Measurements from ENCODE around the gene ZNF865.

The ZNF865 gene

DNA sequence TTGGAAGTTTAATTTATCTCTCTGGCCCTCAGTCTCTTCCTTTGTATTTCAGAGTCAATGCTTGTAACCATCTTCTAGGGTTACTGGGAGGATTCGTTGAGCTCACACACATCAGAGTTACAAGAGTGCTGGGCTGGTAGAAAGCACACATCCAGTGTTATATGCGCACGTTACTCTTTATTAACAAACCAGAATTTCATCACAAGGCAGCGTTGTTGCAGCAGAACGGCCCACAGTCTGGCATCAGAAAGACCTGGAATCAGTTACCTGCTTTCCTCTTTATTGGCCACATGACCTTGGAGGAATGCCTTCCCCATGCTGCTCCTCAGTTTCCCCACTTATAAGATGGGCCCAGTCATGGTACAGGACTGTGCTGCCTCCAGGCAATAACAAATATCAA, 3.9 kb downstream of the ZNF865 start:
- DNase-seq = no peak

DNA sequence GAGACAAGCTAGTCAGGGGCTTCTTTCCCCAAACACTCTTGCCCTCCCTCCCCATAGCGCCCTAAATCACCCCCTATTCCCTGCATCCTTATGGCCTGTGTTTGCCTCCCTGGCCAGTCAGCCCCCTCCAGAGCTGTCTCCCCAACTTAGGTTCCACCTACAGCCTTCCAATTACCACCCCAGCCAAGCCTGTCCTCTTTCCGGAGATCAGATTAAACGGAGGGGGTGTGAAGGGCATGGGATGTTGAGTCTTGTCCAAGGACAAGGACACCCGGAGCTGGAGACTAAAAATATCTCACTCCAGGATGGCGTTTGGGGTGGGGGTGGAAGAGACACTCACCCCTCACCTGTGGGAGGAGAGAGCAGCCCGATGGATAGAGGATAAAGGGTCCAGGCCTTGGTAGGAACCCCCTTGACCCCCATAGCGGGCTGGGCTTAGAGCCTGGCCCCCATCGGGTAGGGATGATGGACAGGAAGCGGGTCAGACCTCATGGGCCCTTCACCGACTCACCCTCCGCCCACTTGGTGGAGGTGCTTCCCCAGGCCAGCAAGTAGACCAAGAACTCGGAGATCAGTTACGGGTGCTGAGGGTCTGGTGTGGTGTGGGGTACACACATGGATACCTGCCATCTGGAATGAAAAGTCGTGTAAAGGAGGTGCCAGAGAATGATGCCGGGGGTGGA, 6.0 kb downstream of the ZNF865 start:
- DNase-seq = no peak

- DNase-seq = no peak
These were observed 6.7 kb downstream of the ZNF865 start for GRCh38 chr19:55611983-55612645.

- DNase-seq = no peak
These were observed 7.9 kb downstream of the ZNF865 start for GRCh38 chr19:55613396-55613795.

DNA sequence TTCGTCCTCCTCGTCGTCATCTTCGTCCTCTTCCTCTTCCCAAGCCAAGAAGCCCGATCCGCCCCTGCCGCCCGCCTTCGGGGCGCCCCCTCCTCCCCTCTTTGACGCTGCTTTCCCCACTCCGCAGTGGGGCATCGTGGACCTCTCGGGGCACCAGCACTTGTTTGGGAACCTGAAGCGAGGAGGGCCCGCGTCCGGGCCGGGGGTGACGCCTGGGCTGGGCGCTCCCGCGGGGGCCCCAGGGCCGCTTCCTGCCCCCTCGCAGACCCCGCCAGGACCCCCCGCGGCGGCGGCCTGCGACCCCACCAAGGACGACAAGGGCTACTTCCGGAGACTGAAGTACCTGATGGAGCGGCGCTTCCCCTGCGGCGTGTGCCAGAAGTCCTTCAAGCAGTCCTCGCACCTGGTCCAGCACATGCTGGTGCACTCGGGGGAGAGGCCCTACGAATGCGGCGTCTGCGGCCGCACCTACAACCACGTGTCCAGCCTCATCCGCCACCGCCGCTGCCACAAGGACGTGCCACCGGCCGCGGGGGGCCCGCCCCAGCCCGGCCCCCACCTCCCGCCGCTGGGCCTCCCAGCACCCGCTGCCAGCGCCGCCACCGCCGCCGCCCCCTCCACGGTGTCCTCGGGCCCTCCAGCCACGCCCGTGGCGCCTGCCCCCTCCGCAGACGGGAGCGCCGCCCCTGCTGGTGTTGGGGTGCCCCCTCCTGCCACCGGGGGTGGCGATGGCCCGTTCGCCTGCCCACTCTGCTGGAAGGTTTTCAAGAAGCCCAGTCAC, 8.7 kb downstream of the ZNF865 start:
- DNase-seq = no peak

DNA sequence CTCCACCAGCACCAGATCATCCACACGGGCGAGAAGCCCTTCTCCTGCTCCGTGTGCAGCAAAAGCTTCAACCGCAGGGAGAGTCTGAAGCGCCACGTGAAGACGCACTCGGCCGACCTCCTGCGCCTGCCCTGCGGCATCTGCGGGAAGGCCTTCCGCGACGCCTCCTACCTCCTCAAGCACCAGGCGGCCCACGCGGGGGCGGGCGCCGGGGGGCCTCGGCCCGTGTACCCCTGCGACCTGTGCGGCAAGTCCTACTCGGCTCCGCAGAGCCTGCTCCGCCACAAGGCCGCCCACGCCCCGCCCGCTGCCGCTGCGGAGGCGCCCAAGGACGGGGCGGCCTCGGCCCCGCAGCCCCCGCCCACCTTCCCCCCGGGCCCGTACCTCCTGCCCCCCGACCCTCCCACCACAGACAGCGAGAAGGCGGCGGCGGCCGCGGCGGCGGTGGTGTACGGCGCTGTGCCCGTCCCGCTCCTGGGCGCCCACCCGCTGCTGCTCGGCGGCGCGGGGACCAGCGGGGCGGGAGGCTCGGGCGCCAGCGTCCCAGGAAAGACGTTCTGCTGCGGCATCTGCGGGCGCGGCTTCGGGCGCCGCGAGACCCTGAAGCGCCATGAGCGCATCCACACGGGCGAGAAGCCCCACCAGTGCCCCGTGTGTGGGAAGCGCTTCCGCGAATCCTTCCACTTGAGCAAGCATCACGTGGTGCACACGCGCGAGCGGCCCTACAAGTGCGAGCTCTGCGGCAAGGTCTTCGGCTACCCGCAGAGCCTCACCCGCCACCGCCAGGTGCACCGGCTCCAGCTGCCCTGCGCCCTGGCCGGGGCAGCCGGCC, 9.5 kb downstream of the ZNF865 start:
- no peak for DNase-seq

DNA sequence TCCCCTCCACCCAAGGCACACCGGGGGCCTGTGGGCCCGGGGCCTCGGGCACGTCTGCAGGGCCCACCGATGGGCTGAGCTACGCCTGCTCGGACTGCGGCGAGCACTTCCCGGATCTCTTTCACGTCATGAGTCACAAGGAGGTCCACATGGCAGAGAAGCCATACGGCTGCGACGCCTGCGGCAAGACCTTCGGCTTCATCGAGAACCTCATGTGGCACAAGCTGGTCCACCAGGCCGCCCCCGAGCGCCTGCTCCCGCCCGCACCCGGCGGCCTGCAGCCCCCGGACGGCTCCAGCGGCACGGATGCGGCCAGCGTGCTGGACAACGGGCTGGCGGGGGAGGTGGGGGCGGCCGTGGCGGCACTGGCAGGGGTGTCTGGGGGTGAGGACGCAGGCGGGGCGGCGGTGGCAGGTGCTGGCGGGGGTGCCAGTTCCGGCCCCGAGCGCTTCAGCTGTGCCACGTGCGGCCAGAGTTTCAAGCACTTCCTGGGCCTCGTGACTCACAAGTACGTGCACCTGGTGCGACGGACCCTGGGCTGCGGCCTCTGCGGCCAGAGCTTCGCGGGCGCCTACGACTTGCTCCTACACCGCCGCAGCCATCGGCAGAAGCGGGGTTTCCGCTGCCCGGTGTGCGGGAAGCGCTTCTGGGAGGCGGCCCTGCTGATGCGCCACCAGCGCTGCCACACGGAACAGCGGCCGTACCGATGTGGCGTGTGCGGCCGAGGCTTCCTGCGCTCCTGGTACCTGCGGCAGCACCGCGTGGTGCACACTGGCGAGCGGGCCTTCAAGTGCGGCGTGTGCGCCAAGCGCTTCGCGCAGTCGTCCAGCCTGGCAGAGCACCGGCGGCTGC, 10.3 kb downstream of the ZNF865 start:
- no peak for DNase-seq

- no peak for DNase-seq
These were observed 11.0 kb downstream of the ZNF865 start for GRCh38 chr19:55616395-55616875.

DNA sequence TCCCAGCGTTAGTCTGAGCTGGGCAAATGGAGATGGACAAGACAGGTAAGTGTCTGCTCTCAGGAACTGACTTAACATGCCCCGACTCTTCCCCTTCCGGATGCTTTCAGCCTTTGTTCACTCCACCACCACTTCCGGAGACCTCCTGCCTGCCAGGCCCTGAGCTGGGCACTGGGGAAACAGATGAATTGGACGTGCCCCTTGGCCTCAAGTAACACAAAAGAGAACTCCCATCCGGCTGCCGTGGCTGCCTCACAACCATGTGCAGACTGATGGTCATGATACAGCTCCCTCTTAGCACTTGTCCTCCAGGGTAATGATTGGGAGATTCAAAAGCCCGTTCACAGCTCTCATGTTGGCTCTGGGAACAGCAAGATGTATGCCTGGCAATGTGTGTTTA, 12.0 kb downstream of the ZNF865 start:
- DNase-seq = no peak

DNA sequence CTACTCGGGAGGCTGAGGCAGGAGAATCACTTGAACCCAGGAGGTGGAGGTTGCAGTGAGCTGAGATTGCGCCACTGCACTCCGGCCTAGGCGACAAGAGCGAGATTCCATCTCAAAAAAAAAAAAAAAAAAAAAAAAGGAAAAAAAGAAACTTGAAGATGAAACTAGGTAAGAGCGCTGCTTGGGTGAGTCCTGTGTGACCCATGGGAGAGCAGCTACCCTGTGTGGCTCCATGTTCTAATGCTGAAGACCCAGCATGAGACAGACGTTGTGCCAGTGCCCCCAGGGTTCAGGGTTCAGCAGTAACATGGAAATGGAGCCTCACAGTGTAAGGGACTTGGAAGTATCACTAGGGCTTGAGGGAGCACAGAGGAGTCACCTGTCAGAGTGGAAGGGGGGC, 13.0 kb downstream of the ZNF865 start:
- no peak for DNase-seq

GRCh38 chr19:55619286-55619685, 13.8 kb downstream of the ZNF865 start:
- DNase-seq = no peak

GRCh38 chr19:55620410-55621204, 15.2 kb downstream of the ZNF865 start:
- peak; percentile 34 for DNase-seq

DNA sequence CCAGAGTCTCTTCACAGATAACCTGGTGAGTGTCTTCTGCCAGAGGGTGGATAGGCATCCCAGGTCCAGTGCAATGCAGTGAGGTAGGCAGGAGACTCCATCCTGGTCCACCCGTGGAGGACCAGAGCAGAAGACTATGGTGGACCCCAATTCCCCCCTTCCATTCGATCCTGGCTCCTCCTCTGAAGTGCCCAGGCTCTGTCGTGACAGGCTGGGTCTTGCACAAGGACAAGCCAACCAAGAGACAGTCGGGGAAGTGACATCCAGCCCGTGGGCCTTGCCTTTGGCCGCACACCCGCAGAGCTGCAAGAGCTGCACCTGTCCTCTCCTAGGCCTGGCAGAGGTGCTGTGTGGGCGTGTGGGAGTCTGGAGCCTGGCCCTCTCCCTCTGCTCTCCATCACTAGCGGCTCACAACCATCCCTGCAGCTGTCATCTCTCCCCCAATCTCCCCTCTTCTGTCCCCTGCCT, 15.8 kb downstream of the ZNF865 start:
- no peak for DNase-seq

- no peak for DNase-seq
These were observed 16.3 kb downstream of the ZNF865 start for GRCh38 chr19:55621673-55622231.

DNA sequence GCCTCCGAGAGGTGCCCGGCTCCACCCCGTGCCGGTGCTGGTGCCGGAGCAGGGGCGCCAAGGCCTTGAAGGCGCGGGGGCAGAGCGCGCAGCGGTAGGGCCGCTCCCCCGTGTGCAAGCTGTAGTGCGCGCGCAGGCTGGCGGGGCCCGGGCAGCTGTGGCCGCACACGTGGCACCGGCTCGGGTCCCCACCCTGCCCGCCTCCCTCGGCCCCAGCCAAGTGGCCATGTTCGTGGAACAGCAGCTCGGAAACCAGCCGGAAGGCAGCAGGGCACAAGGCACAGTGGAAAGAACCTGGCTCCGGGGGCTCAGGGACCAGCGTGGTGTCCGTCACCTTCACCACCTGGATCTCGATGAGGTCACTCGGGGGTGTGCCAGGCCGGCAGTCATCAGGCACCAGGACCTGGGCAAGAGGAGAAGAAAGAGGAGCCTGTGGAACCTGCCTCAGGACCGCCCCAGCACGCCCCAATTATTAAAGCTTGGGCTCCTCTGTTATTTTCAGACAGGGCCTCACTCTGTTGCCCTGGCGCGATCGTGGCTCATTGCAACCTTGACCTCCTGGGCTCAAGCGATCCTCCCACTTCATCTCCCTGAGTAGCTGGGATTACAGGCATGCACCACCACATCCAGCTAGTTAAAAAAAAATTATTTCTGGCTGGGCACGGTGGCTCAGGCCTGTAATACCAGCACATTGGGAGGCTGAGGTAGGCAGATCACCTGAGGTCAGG, 17.0 kb downstream of the ZNF865 start:
- no peak for DNase-seq

GRCh38 chr19:55623130-55623529, 17.7 kb downstream of the ZNF865 start:
- no peak for DNase-seq

- no peak for DNase-seq
These were observed 18.1 kb downstream of the ZNF865 start for GRCh38 chr19:55623561-55623960.

GRCh38 chr19:55624109-55625003, 18.9 kb downstream of the ZNF865 start, which contains the start of gene ZNF784:
ZNF784 (minus strand) TSS chr19:55624566; CDS start chr19:55624561, 5 bp downstream.
- peak; percentile 91 for DNase-seq

GRCh38 chr19:55625004-55625326, 19.5 kb downstream of the ZNF865 start:
- no peak for DNase-seq

All from CD4-positive, alpha-beta T cell treated with Interleukin-21 for 1 hour (primary cell).